Measurements from ENCODE around the gene NUMBL.
"Not testable (repeated sequence)": the region's sequence is repeated elsewhere in the genome, so short reads cannot be mapped to it uniquely, and the experiment has no call there.

Gene NUMBL

GRCh38 chr19:40661616-40662015, 28.8 kb downstream of the NUMBL start:
- DNase-seq, result no peak

- no peak for DNase-seq
Observed at GRCh38 chr19:40659566-40659965, 30.9 kb downstream of the NUMBL start.

- no peak for DNase-seq
Observed at GRCh38 chr19:40659116-40659515, 31.3 kb downstream of the NUMBL start.

- DNase-seq, result no peak
Observed at GRCh38 chr19:40658031-40658430, 32.4 kb downstream of the NUMBL start.

- DNase-seq, result not testable (repeated sequence)
Observed at GRCh38 chr19:40655684-40656083, 34.8 kb downstream of the NUMBL start.

- not testable (repeated sequence) for DNase-seq
Observed at GRCh38 chr19:40652303-40652702, 38.1 kb downstream of the NUMBL start.

GRCh38 chr19:40650749-40651305, 39.6 kb downstream of the NUMBL start:
- DNase-seq, result no peak

GRCh38 chr19:40649903-40650675, 40.4 kb downstream of the NUMBL start:
- not testable (repeated sequence) for DNase-seq

- DNase-seq, result no peak
Observed at GRCh38 chr19:40646743-40647254, 43.7 kb downstream of the NUMBL start.

GRCh38 chr19:40642757-40643305, 47.6 kb downstream of the NUMBL start:
- no peak for DNase-seq

- DNase-seq, result no peak
Observed at GRCh38 chr19:40642051-40642706, 48.3 kb downstream of the NUMBL start.

GRCh38 chr19:40641281-40641680, 49.2 kb downstream of the NUMBL start:
- no peak for DNase-seq

GRCh38 chr19:40640744-40641143, 49.7 kb downstream of the NUMBL start:
- no peak for DNase-seq

GRCh38 chr19:40639638-40639982, 50.8 kb downstream of the NUMBL start:
- DNase-seq, result no peak

- DNase-seq, result no peak
Observed at GRCh38 chr19:40638327-40638726, 52.1 kb downstream of the NUMBL start.

GRCh38 chr19:40633207-40633606, 57.2 kb downstream of the NUMBL start:
- DNase-seq, result no peak

GRCh38 chr19:40632311-40633036, 58.0 kb downstream of the NUMBL start:
- DNase-seq, result no peak

- no peak for DNase-seq
Observed at GRCh38 chr19:40630571-40631160, 59.8 kb downstream of the NUMBL start.

- no peak for DNase-seq
Observed at GRCh38 chr19:40629346-40629745, 61.1 kb downstream of the NUMBL start.

GRCh38 chr19:40627486-40628279, 62.8 kb downstream of the NUMBL start:
- no peak for DNase-seq

- DNase-seq, result no peak
Observed at GRCh38 chr19:40626918-40627317, 63.5 kb downstream of the NUMBL start.
